ENCODE data around the gene PCYT1A. TPM values are rescaled to one million over a fixed set of nuclear protein-coding genes. Genes with fewer than 3 reads are reported as not detected.

PCYT1A gene
- total RNA-seq, 1 experiment from 2014 or later, result 28.5 TPM

- Mint-ChIP-seq H3K27me3 (ENCODE audit: low read depth) (no peaks in the 10 kb centered on the region), H3K9me3 (no peaks in the 10 kb centered on the region), H3K4me1 (peaks cover 16% of the 10 kb centered on the region), H3K36me3 (no peaks in the 10 kb centered on the region), H3K4me3 (no peak overlapping the region), H3K27ac (no peak overlapping the region)
- TF ChIP-seq ZBTB21 (CRISPR knock-in tag; IDR thresholded peaks at IDR 0.05; ENCODE audit: borderline replicate concordance), result no peak
- no peak for TF ChIP-seq FOXJ3 (CRISPR knock-in tag; IDR thresholded peaks at IDR 0.05; ENCODE audit: borderline replicate concordance)
- TF ChIP-seq HMGXB4 (CRISPR knock-in tag; IDR thresholded peaks at IDR 0.05), result no peak
- no peak for TF ChIP-seq TCF7 (CRISPR knock-in tag; IDR thresholded peaks at IDR 0.05; ENCODE audit: low read depth)
- no peak for TF ChIP-seq ESRRA (CRISPR knock-in tag; IDR thresholded peaks at IDR 0.05; ENCODE audit: borderline replicate concordance)
- no peak for TF ChIP-seq CREB1 (CRISPR knock-in tag; IDR thresholded peaks at IDR 0.05)
- TF ChIP-seq ZNF263 (CRISPR knock-in tag; IDR thresholded peaks at IDR 0.05; ENCODE audit: low read depth), result no peak
- TF ChIP-seq ZNF512 (CRISPR knock-in tag; IDR thresholded peaks at IDR 0.05; ENCODE audit: borderline replicate concordance), result no peak
- no peak for TF ChIP-seq ZNF423 (CRISPR knock-in tag; IDR thresholded peaks at IDR 0.05)
- TF ChIP-seq PRRX2 (CRISPR knock-in tag; IDR thresholded peaks at IDR 0.05), result no peak
- no peak for TF ChIP-seq SMAD3 (CRISPR knock-in tag; IDR thresholded peaks at IDR 0.05; ENCODE audit: borderline replicate concordance)
- ChIA-PET CTCF (interaction anchor here (0.7 to 4.2 kb wide), 3 partner anchors 10 to 117 kb away, joined by 3 to 50 read pairs (median 3); no protein-coding TSS in a partner anchor), POLR2A (no interaction called here)
- DNase-seq (ENCODE audit: low spot score) (no peak), ATAC-seq (no peak)
Measured at GRCh38 chr3:196189566-196190347, 97.8 kb downstream of the PCYT1A start.

- H3K27ac Mint-ChIP-seq, result peak overlapping the region; percentile 41
- peak; percentile 70 for DNase-seq (ENCODE audit: low spot score)
- peak; percentile 95 for ATAC-seq
- H3K4me1 Mint-ChIP-seq, result peaks cover 10% of the 10 kb centered on the region
- peak overlapping the region; percentile 34 for H3K4me3 Mint-ChIP-seq
- H3K27me3 Mint-ChIP-seq (ENCODE audit: low read depth), result no peaks in the 10 kb centered on the region
- POLR2A ChIA-PET, result interaction anchor here (0.5 kb wide), 1 partner anchor 172 kb away, joined by 3 read pairs; no protein-coding TSS in a partner anchor
- CTCF ChIA-PET, result interaction anchor here (0.5 to 3.2 kb wide), 10 partner anchors 9 to 336 kb away, joined by 3 to 26 read pairs (median 3); no protein-coding TSS in a partner anchor
- H3K9me3 Mint-ChIP-seq, result no peaks in the 10 kb centered on the region
- H3K36me3 Mint-ChIP-seq, result no peaks in the 10 kb centered on the region
- TF ChIP-seq ZNF263 (CRISPR knock-in tag; IDR thresholded peaks at IDR 0.05; ENCODE audit: low read depth), result no peak
- TF ChIP-seq OVOL2 (CRISPR knock-in tag; IDR thresholded peaks at IDR 0.05; ENCODE audit: borderline replicate concordance), result no peak
- 0 out of 2 replicates have a peak, but pooled peaks have one; percentile 28 for TF ChIP-seq ATF1 (CRISPR knock-in tag; IDR thresholded peaks at IDR 0.05)
- no peak for TF ChIP-seq ZMAT4 (CRISPR knock-in tag; IDR thresholded peaks at IDR 0.05)
- no peak for TF ChIP-seq CREB1 (CRISPR knock-in tag; IDR thresholded peaks at IDR 0.05)
- TF ChIP-seq ATF3 (CRISPR knock-in tag; conservative IDR thresholded peaks at IDR 0.05), result no peak
- no peak for TF ChIP-seq JAZF1 (CRISPR knock-in tag; IDR thresholded peaks at IDR 0.05)
- TF ChIP-seq ZNF232 (CRISPR knock-in tag; IDR thresholded peaks at IDR 0.05), result peak; percentile 84
- 0 out of 2 replicates have a peak, but pooled peaks have one; percentile 22 for TF ChIP-seq USF1 (CRISPR knock-in tag; IDR thresholded peaks at IDR 0.05)
- no peak for TF ChIP-seq ZBTB43 (CRISPR knock-in tag; IDR thresholded peaks at IDR 0.05)
- no peak for TF ChIP-seq ELF4 (CRISPR knock-in tag; IDR thresholded peaks at IDR 0.05; ENCODE audit: low read depth)
- TF ChIP-seq RELA (CRISPR knock-in tag; IDR thresholded peaks at IDR 0.05; ENCODE audit: borderline replicate concordance), result no peak
- TF ChIP-seq ZSCAN18 (CRISPR knock-in tag; IDR thresholded peaks at IDR 0.05), result no peak
Measured at GRCh38 chr3:196186651-196187573, 100.6 kb downstream of the PCYT1A start.
